ENCODE measurements around the gene EIF4B. TPM values are rescaled to one million over a fixed set of nuclear protein-coding genes. Genes with fewer than 3 reads are reported as not detected.
"Not testable (repeated sequence)": the region's sequence is repeated elsewhere in the genome, so short reads cannot be mapped to it uniquely, and the experiment has no call there.

EIF4B gene
- polyA plus RNA-seq, 1 donor (not counting 4 experiments of a cell fraction or from before 2014, with no cell fraction given) = 422 TPM

- no peak overlapping the region for H3K27ac ChIP-seq (ENCODE audit: control insufficient read depth, insufficient read depth, low read length)
- dilution Hi-C loops (cut with MboI; ENCODE audit: extremely low pct_ligation_motif_present, low sequenced_read_pairs) = no loop called here
- no peak overlapping the region for H3K4me3 ChIP-seq (ENCODE audit: control insufficient read depth in 2 of 3, extremely low read depth in 1 of 3, insufficient read depth in 2 of 3, low read depth in 1 of 3, low read length in 3 of 3)
- H3K27me3 ChIP-seq (ENCODE audit: control insufficient read depth, extremely low read depth, insufficient read depth, low read length) = no peaks in the 10 kb centered on the region
- FAIRE-seq = no peak
- no peaks in the 10 kb centered on the region for H3K9me1 ChIP-seq (ENCODE audit: control insufficient read depth, extremely low read depth, insufficient read depth, low read length)
- no peak for DNase-seq (ENCODE audit: low read depth, low spot score)
- H3K9ac ChIP-seq (ENCODE audit: control insufficient read depth, extremely low read depth, insufficient read depth, low read length) = no peak overlapping the region
- no peak for TF ChIP-seq EZH2 (IDR thresholded peaks at IDR 0.05; ENCODE audit: low read length)
- TF ChIP-seq, protein P1, sequence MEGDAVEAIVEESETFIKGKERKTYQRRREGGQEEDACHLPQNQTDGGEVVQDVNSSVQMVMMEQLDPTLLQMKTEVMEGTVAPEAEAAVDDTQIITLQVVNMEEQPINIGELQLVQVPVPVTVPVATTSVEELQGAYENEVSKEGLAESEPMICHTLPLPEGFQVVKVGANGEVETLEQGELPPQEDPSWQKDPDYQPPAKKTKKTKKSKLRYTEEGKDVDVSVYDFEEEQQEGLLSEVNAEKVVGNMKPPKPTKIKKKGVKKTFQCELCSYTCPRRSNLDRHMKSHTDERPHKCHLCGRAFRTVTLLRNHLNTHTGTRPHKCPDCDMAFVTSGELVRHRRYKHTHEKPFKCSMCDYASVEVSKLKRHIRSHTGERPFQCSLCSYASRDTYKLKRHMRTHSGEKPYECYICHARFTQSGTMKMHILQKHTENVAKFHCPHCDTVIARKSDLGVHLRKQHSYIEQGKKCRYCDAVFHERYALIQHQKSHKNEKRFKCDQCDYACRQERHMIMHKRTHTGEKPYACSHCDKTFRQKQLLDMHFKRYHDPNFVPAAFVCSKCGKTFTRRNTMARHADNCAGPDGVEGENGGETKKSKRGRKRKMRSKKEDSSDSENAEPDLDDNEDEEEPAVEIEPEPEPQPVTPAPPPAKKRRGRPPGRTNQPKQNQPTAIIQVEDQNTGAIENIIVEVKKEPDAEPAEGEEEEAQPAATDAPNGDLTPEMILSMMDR (optimal IDR thresholded peaks at IDR 0.05 in 1 of 3, IDR thresholded peaks at IDR 0.05 in 1 of 3, conservative IDR thresholded peaks at IDR 0.05 in 1 of 3; ENCODE audit: extremely low read depth in 1 of 3, insufficient read depth in 2 of 3, low read length in 3 of 3) = no peak
- H4K20me1 ChIP-seq (ENCODE audit: control insufficient read depth, extremely low read depth, insufficient read depth, low read length) = peaks cover 18% of the 10 kb centered on the region
- peaks cover 87% of the 10 kb centered on the region for H3K79me2 ChIP-seq (ENCODE audit: control insufficient read depth, insufficient read depth, low read length)
- H3K4me1 ChIP-seq (ENCODE audit: control insufficient read depth, extremely low read depth, insufficient read depth, low read length) = peaks cover 5% of the 10 kb centered on the region
- peaks cover 10 to 15% of the 10 kb centered on the region in 2 experiments for H3K36me3 ChIP-seq (ENCODE audit: control insufficient read depth in 2 of 2, extremely low read depth in 1 of 2, insufficient read depth in 2 of 2, low read length in 2 of 2)
- no peak overlapping the region for H2AFZ ChIP-seq (ENCODE audit: control insufficient read depth, low read length)
- H3K4me2 ChIP-seq (ENCODE audit: control insufficient read depth, extremely low read depth, insufficient read depth, low read depth, low read length) = no peak overlapping the region
- H3K9me3 ChIP-seq (ENCODE audit: control insufficient read depth, low read depth, low read length) = no peaks in the 10 kb centered on the region
Observed at GRCh38 chr12:53014709-53015108, 8.5 kb downstream of the EIF4B start.

DNA sequence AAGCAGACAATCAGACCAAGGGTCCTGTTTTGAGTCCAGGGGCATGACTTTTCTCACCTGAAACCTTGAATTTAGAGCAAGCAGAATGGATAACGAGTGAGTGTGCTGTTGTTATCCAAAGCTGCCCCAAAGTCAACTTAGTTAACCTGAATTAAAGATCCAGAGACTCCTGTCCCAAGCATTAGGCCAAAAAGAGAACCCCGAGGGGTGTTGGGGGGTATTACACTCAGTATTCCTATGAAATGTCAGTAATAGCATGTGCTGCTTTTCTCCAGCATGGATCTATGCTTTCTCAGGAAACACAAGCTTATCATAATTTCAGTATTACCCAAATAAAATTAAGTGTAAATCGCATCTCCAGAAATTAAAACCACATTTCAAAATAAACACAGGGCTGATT lies 19.0 kb downstream of the EIF4B start:
- Histone ChIP-seq H4K20me1 (ENCODE audit: control insufficient read depth, extremely low read depth, insufficient read depth, low read length) (peaks cover 6% of the 10 kb centered on the region), H3K27ac (ENCODE audit: control insufficient read depth, insufficient read depth, low read length) (no peak overlapping the region), H3K36me3 (ENCODE audit: control insufficient read depth in 2 of 2, extremely low read depth in 1 of 2, insufficient read depth in 2 of 2, low read length in 2 of 2) (peaks cover 39 to 48% of the 10 kb centered on the region in 2 experiments), H3K4me3 (ENCODE audit: control insufficient read depth in 2 of 3, extremely low read depth in 1 of 3, insufficient read depth in 2 of 3, low read depth in 1 of 3, low read length in 3 of 3) (no peak overlapping the region), H3K4me2 (ENCODE audit: control insufficient read depth, extremely low read depth, insufficient read depth, low read depth, low read length) (no peak overlapping the region), H3K9me3 (ENCODE audit: control insufficient read depth, low read depth, low read length) (no peaks in the 10 kb centered on the region), H3K4me1 (ENCODE audit: control insufficient read depth, extremely low read depth, insufficient read depth, low read length) (no peaks in the 10 kb centered on the region), H3K9ac (ENCODE audit: control insufficient read depth, extremely low read depth, insufficient read depth, low read length) (no peak overlapping the region), H2AFZ (ENCODE audit: control insufficient read depth, low read length) (no peak overlapping the region), H3K27me3 (ENCODE audit: control insufficient read depth, extremely low read depth, insufficient read depth, low read length) (no peaks in the 10 kb centered on the region), H3K79me2 (ENCODE audit: control insufficient read depth, insufficient read depth, low read length) (peaks cover 32% of the 10 kb centered on the region), H3K9me1 (ENCODE audit: control insufficient read depth, extremely low read depth, insufficient read depth, low read length) (no peaks in the 10 kb centered on the region)
- TF ChIP-seq, protein P1 (optimal IDR thresholded peaks at IDR 0.05 in 1 of 3, IDR thresholded peaks at IDR 0.05 in 1 of 3, conservative IDR thresholded peaks at IDR 0.05 in 1 of 3; ENCODE audit: extremely low read depth in 1 of 3, insufficient read depth in 2 of 3, low read length in 3 of 3) = no peak
- TF ChIP-seq EZH2 (IDR thresholded peaks at IDR 0.05; ENCODE audit: low read length) = no peak
- FAIRE-seq (no peak), DNase-seq (ENCODE audit: low read depth, low spot score) (no peak)
- dilution Hi-C loops (cut with MboI; ENCODE audit: extremely low pct_ligation_motif_present, low sequenced_read_pairs) = no loop called here

GRCh38 chr12:53027014-53027413 lies 20.8 kb downstream of the EIF4B start:
- not testable (repeated sequence) for FAIRE-seq
- H3K79me2 ChIP-seq (ENCODE audit: control insufficient read depth, insufficient read depth, low read length) = peaks cover 32% of the 10 kb centered on the region

More at GRCh38 chr12:53027014-53027413, 20.8 kb downstream of the EIF4B start:
- H3K9me3 ChIP-seq (ENCODE audit: control insufficient read depth, low read depth, low read length); DNase-seq (ENCODE audit: low read depth, low spot score); H3K4me2 ChIP-seq (ENCODE audit: control insufficient read depth, extremely low read depth, insufficient read depth, low read depth, low read length); H3K9me1 ChIP-seq (ENCODE audit: control insufficient read depth, extremely low read depth, insufficient read depth, low read length); H2AFZ ChIP-seq (ENCODE audit: control insufficient read depth, low read length); dilution Hi-C loops (cut with MboI; ENCODE audit: extremely low pct_ligation_motif_present, low sequenced_read_pairs); H3K4me3 ChIP-seq (ENCODE audit: control insufficient read depth in 2 of 3, extremely low read depth in 1 of 3, insufficient read depth in 2 of 3, low read depth in 1 of 3, low read length in 3 of 3); H4K20me1 ChIP-seq (ENCODE audit: control insufficient read depth, extremely low read depth, insufficient read depth, low read length); H3K27ac ChIP-seq (ENCODE audit: control insufficient read depth, insufficient read depth, low read length); H3K9ac ChIP-seq (ENCODE audit: control insufficient read depth, extremely low read depth, insufficient read depth, low read length); H3K4me1 ChIP-seq (ENCODE audit: control insufficient read depth, extremely low read depth, insufficient read depth, low read length); H3K27me3 ChIP-seq (ENCODE audit: control insufficient read depth, extremely low read depth, insufficient read depth, low read length): not testable (repeated sequence)
- H3K36me3 ChIP-seq (ENCODE audit: control insufficient read depth in 2 of 2, extremely low read depth in 1 of 2, insufficient read depth in 2 of 2, low read length in 2 of 2) = peaks cover 37 to 51% of the 10 kb centered on the region in 2 experiments
